ENCODE measurements around the gene SEMA3D.

DNA sequence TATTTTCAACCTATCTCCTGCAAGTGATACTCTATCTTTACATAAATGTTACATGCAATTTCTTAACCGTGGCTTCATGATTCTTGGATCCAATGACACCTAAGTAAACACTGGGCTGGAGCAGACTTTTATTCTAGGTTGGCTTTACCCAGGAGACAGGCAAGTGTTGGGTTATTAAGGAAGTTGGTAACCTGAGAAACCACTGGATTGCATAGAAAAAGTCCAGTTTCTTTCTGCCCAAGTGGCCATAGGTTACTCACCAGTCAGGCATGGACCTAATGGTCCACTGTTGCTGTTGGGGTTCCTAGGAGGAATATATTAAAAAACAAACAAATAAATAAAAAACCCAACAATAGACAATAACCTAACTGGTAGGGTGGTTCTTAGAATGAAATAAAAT is 112.8 kb downstream of the SEMA3D start:
- no peak for TF ChIP-seq POLR2A (IDR thresholded peaks at IDR 0.05; ENCODE audit: insufficient read depth in 1 of 2, low read depth in 2 of 2, low read length in 2 of 2)
- TF ChIP-seq EZH2 (conservative IDR thresholded peaks at IDR 0.05; ENCODE audit: low read depth, low read length) = no peak
- no peak for TF ChIP-seq KLF12 (CRISPR knock-in tag; IDR thresholded peaks at IDR 0.05; ENCODE audit: borderline replicate concordance)
- no peak for TF ChIP-seq TCF7 (IDR thresholded peaks at IDR 0.05; ENCODE audit: low read depth)
- TF ChIP-seq, protein P1, sequence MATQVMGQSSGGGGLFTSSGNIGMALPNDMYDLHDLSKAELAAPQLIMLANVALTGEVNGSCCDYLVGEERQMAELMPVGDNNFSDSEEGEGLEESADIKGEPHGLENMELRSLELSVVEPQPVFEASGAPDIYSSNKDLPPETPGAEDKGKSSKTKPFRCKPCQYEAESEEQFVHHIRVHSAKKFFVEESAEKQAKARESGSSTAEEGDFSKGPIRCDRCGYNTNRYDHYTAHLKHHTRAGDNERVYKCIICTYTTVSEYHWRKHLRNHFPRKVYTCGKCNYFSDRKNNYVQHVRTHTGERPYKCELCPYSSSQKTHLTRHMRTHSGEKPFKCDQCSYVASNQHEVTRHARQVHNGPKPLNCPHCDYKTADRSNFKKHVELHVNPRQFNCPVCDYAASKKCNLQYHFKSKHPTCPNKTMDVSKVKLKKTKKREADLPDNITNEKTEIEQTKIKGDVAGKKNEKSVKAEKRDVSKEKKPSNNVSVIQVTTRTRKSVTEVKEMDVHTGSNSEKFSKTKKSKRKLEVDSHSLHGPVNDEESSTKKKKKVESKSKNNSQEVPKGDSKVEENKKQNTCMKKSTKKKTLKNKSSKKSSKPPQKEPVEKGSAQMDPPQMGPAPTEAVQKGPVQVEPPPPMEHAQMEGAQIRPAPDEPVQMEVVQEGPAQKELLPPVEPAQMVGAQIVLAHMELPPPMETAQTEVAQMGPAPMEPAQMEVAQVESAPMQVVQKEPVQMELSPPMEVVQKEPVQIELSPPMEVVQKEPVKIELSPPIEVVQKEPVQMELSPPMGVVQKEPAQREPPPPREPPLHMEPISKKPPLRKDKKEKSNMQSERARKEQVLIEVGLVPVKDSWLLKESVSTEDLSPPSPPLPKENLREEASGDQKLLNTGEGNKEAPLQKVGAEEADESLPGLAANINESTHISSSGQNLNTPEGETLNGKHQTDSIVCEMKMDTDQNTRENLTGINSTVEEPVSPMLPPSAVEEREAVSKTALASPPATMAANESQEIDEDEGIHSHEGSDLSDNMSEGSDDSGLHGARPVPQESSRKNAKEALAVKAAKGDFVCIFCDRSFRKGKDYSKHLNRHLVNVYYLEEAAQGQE (IDR thresholded peaks at IDR 0.05; ENCODE audit: borderline replicate concordance in 1 of 2, low read depth in 1 of 2, low read length in 2 of 2) = no peak
